Measurements from ENCODE around the gene KAT8. TPM values are rescaled to one million over a fixed set of nuclear protein-coding genes. Genes with fewer than 3 reads are reported as not detected.

Gene KAT8
- total and polyA plus RNA-seq, 9 of the 15 experiments (the other 6 are each of a cell fraction or from before 2014, with no cell fraction given) = 10.0 to 98.5 (median 76.4) TPM

- peaks cover 49% of the 10 kb centered on the region for H3K36me3 ChIP-seq (ENCODE audit: control insufficient read depth, insufficient read depth, low read length)
- peak overlapping the region; percentile 66; the same call in 1 of the 2 replicates for H2AFZ ChIP-seq (ENCODE audit: low read depth, low read length)
- POLR2A ChIA-PET = interaction anchor here (0.6 to 6.0 kb wide), 13 partner anchors 9 to 358 kb away, joined by 3 to 44 read pairs (median 4); partner anchors contain the start of genes FUS, HSD3B7 and PRSS8
- 47% methylated on average over 9 of the region's 9 CpGs for WGBS (ENCODE audit: insufficient coverage, low coverage, missing lambda C conversion rate)
- CTCF ChIA-PET (ENCODE audit: low intra/inter-chr PET ratio) = no interaction called here
- intact Hi-C loops (cut with micrococcal nuclease) = no loop called here
- DNase-seq (ENCODE audit: extremely low read depth in 1 of 4, low spot score in 3 of 4) (no peak), FAIRE-seq (peak; percentile 60), ATAC-seq (no peak)
- peak overlapping the region; percentile 90 for H3K9ac ChIP-seq (ENCODE audit: insufficient read depth in 1 of 2, low read depth in 2 of 2, low read length in 2 of 2)
- H3K4me1 ChIP-seq (replicated peaks in 1 of 2; ENCODE audit: control insufficient read depth in 2 of 2, insufficient read depth in 2 of 2, low read length in 2 of 2) = peaks cover 2 to 19% of the 10 kb centered on the region in 2 experiments; a peak in 4 of 5 replicates
- no peaks in the 10 kb centered on the region for H3K9me3 ChIP-seq (replicated peaks; ENCODE audit: control insufficient read depth, insufficient read depth, low read depth, low read length)
- no TSS peak for BruUV-seq (replicated peaks)
- H3K79me2 ChIP-seq (ENCODE audit: control insufficient read depth, insufficient read depth, low read length) = peaks cover 38% of the 10 kb centered on the region
- peak overlapping the region; percentile 91 for H3K27ac ChIP-seq (ENCODE audit: extremely low read depth, low read depth, low read length)
- H3K9me1 ChIP-seq (ENCODE audit: control insufficient read depth, insufficient read depth, low read length) = no peaks in the 10 kb centered on the region
- no peaks in the 10 kb centered on the region for H3K27me3 ChIP-seq (ENCODE audit: control insufficient read depth in 2 of 2, insufficient read depth in 2 of 2, low read length in 2 of 2)
- H3K4me2 ChIP-seq (ENCODE audit: insufficient read depth, low read length) = peak overlapping the region; percentile 99
- H3K4me3 ChIP-seq = peak overlapping the region; percentile 68
- H4K20me1 ChIP-seq (replicated peaks; ENCODE audit: control insufficient read depth, insufficient read depth, low read length) = peaks cover 5% of the 10 kb centered on the region
- in situ Hi-C loops (cut with MboI) = no loop called here
- TF ChIP-seq MTA3 (IDR thresholded peaks at IDR 0.05; ENCODE audit: borderline replicate concordance) = 0 out of 2 replicates have a peak, but pooled peaks have one; percentile 20
- no peak for TF ChIP-seq RAD21 (CRISPR knock-in tag; conservative IDR thresholded peaks at IDR 0.05 in 1 of 2, IDR thresholded peaks at IDR 0.05 in 1 of 2)
- TF ChIP-seq FOXK2 (conservative IDR thresholded peaks at IDR 0.05 in 1 of 2, IDR thresholded peaks at IDR 0.05 in 1 of 2; ENCODE audit: low read depth in 2 of 2) = 0 out of 4 replicates have a peak, but pooled peaks of 1 of the 2 experiments have one; percentile 3
- no peak for TF ChIP-seq ZC3H11A (IDR thresholded peaks at IDR 0.05; ENCODE audit: low read depth, low read length)
- TF ChIP-seq ARNT (IDR thresholded peaks at IDR 0.05) = peak in 1 of 2 experiments; percentile 45; a peak in 1 of 4 replicates
- 0 out of 2 replicates have a peak, but pooled peaks have one; percentile 8 for TF ChIP-seq ESRRA (IDR thresholded peaks at IDR 0.05; ENCODE audit: borderline replicate concordance, low read depth)
- TF ChIP-seq ARID4B (CRISPR knock-in tag; IDR thresholded peaks at IDR 0.05) = peak; percentile 11; the same call in 1 of the 2 replicates
- TF ChIP-seq, protein P1, sequence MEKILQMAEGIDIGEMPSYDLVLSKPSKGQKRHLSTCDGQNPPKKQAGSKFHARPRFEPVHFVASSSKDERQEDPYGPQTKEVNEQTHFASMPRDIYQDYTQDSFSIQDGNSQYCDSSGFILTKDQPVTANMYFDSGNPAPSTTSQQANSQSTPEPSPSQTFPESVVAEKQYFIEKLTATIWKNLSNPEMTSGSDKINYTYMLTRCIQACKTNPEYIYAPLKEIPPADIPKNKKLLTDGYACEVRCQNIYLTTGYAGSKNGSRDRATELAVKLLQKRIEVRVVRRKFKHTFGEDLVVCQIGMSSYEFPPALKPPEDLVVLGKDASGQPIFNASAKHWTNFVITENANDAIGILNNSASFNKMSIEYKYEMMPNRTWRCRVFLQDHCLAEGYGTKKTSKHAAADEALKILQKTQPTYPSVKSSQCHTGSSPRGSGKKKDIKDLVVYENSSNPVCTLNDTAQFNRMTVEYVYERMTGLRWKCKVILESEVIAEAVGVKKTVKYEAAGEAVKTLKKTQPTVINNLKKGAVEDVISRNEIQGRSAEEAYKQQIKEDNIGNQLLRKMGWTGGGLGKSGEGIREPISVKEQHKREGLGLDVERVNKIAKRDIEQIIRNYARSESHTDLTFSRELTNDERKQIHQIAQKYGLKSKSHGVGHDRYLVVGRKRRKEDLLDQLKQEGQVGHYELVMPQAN (IDR thresholded peaks at IDR 0.05; ENCODE audit: borderline replicate concordance) = peak; percentile 50
- 0 out of 2 replicates have a peak, but pooled peaks have one; percentile 48 for TF ChIP-seq SMARCA5 (IDR thresholded peaks at IDR 0.05)
- 0 out of 2 replicates have a peak, but pooled peaks have one; percentile 24 for TF ChIP-seq SMARCA4 (IDR thresholded peaks at IDR 0.05)
- no peak for TF ChIP-seq ZNF740 (CRISPR knock-in tag; IDR thresholded peaks at IDR 0.05)
- TF ChIP-seq ZNF740 (tag; IDR thresholded peaks at IDR 0.05) = no peak
- peak; percentile 16; the same call in 1 of the 2 replicates for TF ChIP-seq FOSL1 (tag; conservative IDR thresholded peaks at IDR 0.05)
These were observed 1.0 kb downstream of the KAT8 start for GRCh38 chr16:31118223-31119155.
